Peyer's patch (tissue), 4 donors: Measurements from ENCODE around the gene NFS1.

Experiments
- CTCF ChIP-seq, 6 experiments: fragments of 450-650 bp in 4 of 6; fragments of 200-600 bp in 2 of 6; sonication (generic) in 1 of 6; IDR thresholded peaks; one replicate each; pipeline ENCODE4 v1.5.1; 2017 to 2019; ENCODE audit warnings: antibody characterized with exemption in 6 of 6, mild to moderate bottlenecking in 3 of 6, moderate library complexity in 1 of 6
- POLR2A ChIP-seq, 2 donors: fragments of 450-650 bp; IDR thresholded peaks; one replicate each; pipeline ENCODE4 v1.5.1; 2017; ENCODE audit warnings: antibody characterized with exemption in 2 of 2, mild to moderate bottlenecking in 2 of 2, moderate library complexity in 2 of 2

DNA sequence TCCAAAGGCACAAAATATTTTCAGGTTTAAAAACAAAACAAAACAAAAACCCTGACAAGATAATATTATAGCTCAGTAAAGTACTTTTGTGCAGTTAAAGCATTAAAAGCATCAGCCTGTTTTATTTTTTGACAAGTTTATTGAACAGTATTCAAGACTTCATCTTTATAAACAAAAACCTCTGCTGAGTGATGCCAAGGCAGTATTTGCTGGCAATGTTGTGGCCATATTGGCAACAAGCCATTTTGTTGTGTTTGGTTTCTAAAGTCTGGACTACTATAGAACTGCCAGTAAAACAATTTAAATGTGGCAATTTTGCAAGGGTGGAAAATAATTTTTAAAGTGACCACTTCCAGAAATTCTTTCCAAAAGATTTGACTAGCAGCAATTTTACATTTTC is 50.3 kb downstream of the NFS1 start:
- TF ChIP-seq CTCF (IDR thresholded peaks at IDR 0.05) (no peak), POLR2A (IDR thresholded peaks at IDR 0.05) (no peak)
